Right lobe of liver (tissue), 6 donors: ENCODE measurements around the gene GMPS. TPM values are rescaled to one million over a fixed set of nuclear protein-coding genes. Genes with fewer than 3 reads are reported as not detected.
"Not testable (repeated sequence)": the region's sequence is repeated elsewhere in the genome, so short reads cannot be mapped to it uniquely, and the experiment has no call there.

Experiments used
- ATAC-seq, 4 donors: fragments of 200-7000 bp; cut with Tn5 transposase; one replicate each; pipeline ENCODE4 v1.9.1; 2020; ENCODE audit warnings: mild to moderate bottlenecking in 4 of 4, moderate library complexity in 4 of 4
- DNase-seq, 3 donors: peaks; one replicate each; pipeline ENCODE4 v3.0.0-alpha.2; 2020
- H3K27ac ChIP-seq, 3 donors: fragments of 200-600 bp; one replicate each; pipeline ENCODE4 v1.8.0; 2022
- H3K27me3 ChIP-seq, 2 donors: fragments of 200-600 bp; one replicate each; pipeline ENCODE4 v1.8.0; 2022
- H3K36me3 ChIP-seq, 4 donors: fragments of 200-600 bp; sonication (generic) in 1 of 4; one replicate each; pipeline versions ENCODE4 v1.5.1 to v1.8.0; 2017 to 2022; ENCODE audit warnings: control low read depth in 1 of 4
- H3K4me1 ChIP-seq, 4 donors: fragments of 200-600 bp; sonication (generic) in 1 of 4; one replicate each; pipeline versions ENCODE4 v1.5.1 to v1.8.0; 2017 to 2022; ENCODE audit warnings: control low read depth in 1 of 4
- H3K4me3 ChIP-seq, 3 donors: fragments of 200-600 bp; one replicate each; pipeline ENCODE4 v1.8.0; 2022
- H3K9me3 ChIP-seq, 4 donors: fragments of 200-600 bp; sonication (generic) in 1 of 4; one replicate each; pipeline versions ENCODE4 v1.5.1 to v1.8.0; 2017 to 2022; ENCODE audit warnings: control low read depth in 1 of 4
- CTCF ChIP-seq, 4 donors: fragments of 200-600 bp in 3 of 4; fragments of 450-650 bp in 1 of 4; IDR thresholded peaks; one replicate each; pipeline versions ENCODE4 v1.5.1 to v1.8.0; 2016 to 2022; ENCODE audit warnings: antibody characterized with exemption in 4 of 4, mild to moderate bottlenecking in 2 of 4
- POLR2A ChIP-seq: fragments of 450-650 bp; IDR thresholded peaks from one replicate; pipeline ENCODE4 v1.6.1; 2017; ENCODE audit warnings: antibody characterized with exemption, mild to moderate bottlenecking
- WGBS: methylation state at CpG from one replicate; pipeline ENCODE4 v1.1.6; 2018; ENCODE audit warnings: low coverage, low lambda C conversion rate; ENCODE audit not compliant: insufficient coverage; ENCODE audit errors: missing lambda C conversion rate; 5-methylcytosine and 5-hydroxymethylcytosine counted together
- intact Hi-C, 2 donors: fragments of 100-400 bp; cut with DNase I; formaldehyde crosslinking; loops; one replicate each; pipeline versions ENCODE4 v1.11.2 to v1.14.1; 2022
- total RNA-seq, 6 experiments: library from RNA; depleted of rRNA in 2 of 6; stranded (reverse); fragments of >200 nt in 2 of 6; fragmentation: NEBNext Ultra II Directional in 3 of 6; extraction: Animal tissue kit (Norgen Biotek cat#: 25700) in 3 of 6; gene quantifications; one replicate each; pipeline versions ENCODE4 v1.1.0 to v1.2.4, GENCODE V29; 2016 to 2023
- donor health status: DM: no; HTN: yes; CAD: no.
- donor health status: DM: no; HTN: no; CAD: no.
- donor health status: DM: no; HTN: no; CAD: no.
- donor health status: DM: no; HTN: yes; CAD: no.
- donor health status: DM: no; HTN: yes; CAD: no.

Gene GMPS
- total RNA-seq, 6 experiments from 2014 or later: 13.3 to 24.3 (median 20.4) TPM

- Histone ChIP-seq H3K9me3 (no peaks in the 10 kb centered on the region), H3K4me3 (no peak overlapping the region), H3K4me1 (peaks cover 0 to 9% (median 0%) of the 10 kb centered on the region in 4 donors), H3K36me3 (no peaks in the 10 kb centered on the region), H3K27ac (no peak overlapping the region), H3K27me3 (no peaks in the 10 kb centered on the region)
- DNase-seq (no peak), ATAC-seq (no peak)
- intact Hi-C loops: no loop called here
- 100% methylated on average over 2 of the region's 2 CpGs for WGBS
- TF ChIP-seq CTCF (IDR thresholded peaks at IDR 0.05) (no peak), POLR2A (no peak)
Observed at GRCh38 chr3:155876503-155876902, 6.1 kb downstream of the GMPS start.

- H3K9me3 ChIP-seq: no peaks in the 10 kb centered on the region
- no peaks in the 10 kb centered on the region for H3K36me3 ChIP-seq
- intact Hi-C loops: no loop called here
- H3K27me3 ChIP-seq: no peaks in the 10 kb centered on the region
- no peak for TF ChIP-seq POLR2A
- no peak for TF ChIP-seq CTCF (IDR thresholded peaks at IDR 0.05)
- ATAC-seq: no peak
- H3K4me3 ChIP-seq: no peak overlapping the region
- no peak overlapping the region for H3K27ac ChIP-seq
- no peak for DNase-seq
- H3K4me1 ChIP-seq: no peaks in the 10 kb centered on the region
Observed at GRCh38 chr3:155880286-155880685, 9.8 kb downstream of the GMPS start.

- H3K27me3 ChIP-seq: no peaks in the 10 kb centered on the region
- WGBS: 86% methylated on average over 7 of the region's 7 CpGs
- TF ChIP-seq POLR2A (no peak), CTCF (IDR thresholded peaks at IDR 0.05) (no peak)
- ATAC-seq (no peak), DNase-seq (no peak)
- no peak overlapping the region for H3K27ac ChIP-seq
- intact Hi-C loops: no loop called here
- H3K36me3 ChIP-seq: no peaks in the 10 kb centered on the region
- no peaks in the 10 kb centered on the region for H3K9me3 ChIP-seq
- no peaks in the 10 kb centered on the region for H3K4me1 ChIP-seq
- H3K4me3 ChIP-seq: no peak overlapping the region
Observed at GRCh38 chr3:155884292-155884691, 13.8 kb downstream of the GMPS start.

GRCh38 chr3:155885292-155885691 is 14.8 kb downstream of the GMPS start:
- TF ChIP-seq POLR2A (no peak), CTCF (IDR thresholded peaks at IDR 0.05) (no peak)
- H3K27ac ChIP-seq: no peak overlapping the region
- intact Hi-C loops: no loop called here
- H3K27me3 ChIP-seq: no peaks in the 10 kb centered on the region
- peaks cover 0 to 4% (median 0%) of the 10 kb centered on the region in 4 donors for H3K4me1 ChIP-seq
- DNase-seq (no peak), ATAC-seq (no peak)
- H3K36me3 ChIP-seq: no peaks in the 10 kb centered on the region
- H3K4me3 ChIP-seq: no peak overlapping the region
- no peaks in the 10 kb centered on the region for H3K9me3 ChIP-seq

GRCh38 chr3:155886348-155886747 is 15.9 kb downstream of the GMPS start:
- H3K9me3 ChIP-seq, H3K4me1 ChIP-seq, H3K27ac ChIP-seq, H3K36me3 ChIP-seq, H3K27me3 ChIP-seq, H3K4me3 ChIP-seq, intact Hi-C loops, DNase-seq: not testable (repeated sequence)
- WGBS: 83% methylated on average over 4 of the region's 8 CpGs
- peak in 1 of 4 donors; percentile 42 for ATAC-seq
